OCI-LY1 (cell line): ENCODE results near the gene KCNA3.

Experiments used
- H2AFZ ChIP-seq: fragments of 200-600 bp; sonication (generic), shearing (Covaris generic); 2 replicates; pipeline ENCODE4 v1.6.0; 2014; ENCODE audit warnings: antibody characterized with exemption, mild to moderate bottlenecking, low read length
- H3F3A ChIP-seq: fragments of 200-600 bp; sonication (generic), shearing (Covaris generic); 2 replicates; pipeline ENCODE4 v1.6.0; 2014; ENCODE audit warnings: mild to moderate bottlenecking, antibody characterized with exemption, low read length, moderate library complexity; ENCODE audit not compliant: insufficient read depth
- H3K27ac ChIP-seq: fragments of 200-600 bp; sonication (generic); 2 replicates; pipeline ENCODE4 v1.5.1; 2014; ENCODE audit warnings: low read length, mixed run types, mild to moderate bottlenecking, low read depth; ENCODE audit not compliant: poor library complexity, severe bottlenecking
- H3K27me3 ChIP-seq: fragments of 200-600 bp; sonication (generic); 2 replicates; pipeline ENCODE4 v1.6.0; 2014; ENCODE audit warnings: antibody characterized with exemption, mild to moderate bottlenecking, low read length, moderate library complexity; ENCODE audit not compliant: insufficient read depth
- H3K36me3 ChIP-seq: fragments of 200-600 bp; sonication (generic); 2 replicates; pipeline ENCODE4 v1.6.1; 2014; ENCODE audit warnings: mild to moderate bottlenecking, antibody characterized with exemption, low read length, moderate library complexity, mixed read lengths; ENCODE audit not compliant: insufficient read depth
- H3K4me1 ChIP-seq: fragments of 200-600 bp; sonication (generic); 2 replicates; pipeline ENCODE4 v1.5.1; 2014; ENCODE audit warnings: mild to moderate bottlenecking, low read length, moderate library complexity; ENCODE audit not compliant: insufficient read depth, severe bottlenecking
- H3K4me2 ChIP-seq: fragments of 200-600 bp; sonication (generic), shearing (Covaris generic); 2 replicates; pipeline ENCODE4 v1.6.1; 2014; ENCODE audit warnings: low read length
- H3K4me3 ChIP-seq: fragments of 200-600 bp; sonication (generic); 2 replicates; pipeline ENCODE4 v1.5.1; 2014; ENCODE audit warnings: low read length, low read depth, mild to moderate bottlenecking, mixed read lengths; ENCODE audit not compliant: poor library complexity, severe bottlenecking
- H3K79me2 ChIP-seq: fragments of 200-600 bp; shearing (Covaris generic); 2 replicates; pipeline ENCODE4 v1.6.1; 2016; ENCODE audit warnings: mixed run types, low read length, mixed read lengths; ENCODE audit not compliant: insufficient read depth
- H3K9ac ChIP-seq: fragments of 200-600 bp; sonication (generic), shearing (Covaris generic); 2 replicates; pipeline ENCODE4 v1.6.1; 2014; ENCODE audit warnings: mild to moderate bottlenecking, low read length, mixed read lengths
- H3K9me2 ChIP-seq: fragments of 200-600 bp; sonication (generic), shearing (Covaris generic); 2 replicates; pipeline ENCODE4 v1.6.1; 2014; ENCODE audit warnings: low read depth, mild to moderate bottlenecking, low read length, mixed read lengths
- H3K9me3 ChIP-seq: fragments of 200-600 bp; shearing (Covaris generic); 2 replicates; pipeline ENCODE4 v1.6.1; 2014; ENCODE audit warnings: low read length, mixed read lengths
- H4K20me1 ChIP-seq: fragments of 200-600 bp; sonication (generic), shearing (Covaris generic); 2 replicates; pipeline ENCODE4 v1.6.0; 2016; ENCODE audit warnings: mild to moderate bottlenecking, low read length; ENCODE audit not compliant: insufficient read depth
- EZH2 ChIP-seq: fragments of 200-600 bp; sonication (generic), shearing (Covaris generic); IDR thresholded peaks from 2 replicates; pipeline ENCODE4 v1.8.0; 2017; ENCODE audit warnings: borderline replicate concordance, mixed run types, mild to moderate bottlenecking, antibody characterized with exemption, low read length, moderate library complexity, mixed read lengths
- TF ChIP-seq, protein P1 (sequence below): fragments of 200-600 bp; sonication (generic), shearing (Covaris generic); IDR thresholded peaks from 2 replicates; pipeline ENCODE4 v1.5.1; 2017; ENCODE audit warnings: mild to moderate bottlenecking, antibody characterized with exemption, low read length, moderate library complexity, mixed read lengths

The KCNA3 gene

DNA sequence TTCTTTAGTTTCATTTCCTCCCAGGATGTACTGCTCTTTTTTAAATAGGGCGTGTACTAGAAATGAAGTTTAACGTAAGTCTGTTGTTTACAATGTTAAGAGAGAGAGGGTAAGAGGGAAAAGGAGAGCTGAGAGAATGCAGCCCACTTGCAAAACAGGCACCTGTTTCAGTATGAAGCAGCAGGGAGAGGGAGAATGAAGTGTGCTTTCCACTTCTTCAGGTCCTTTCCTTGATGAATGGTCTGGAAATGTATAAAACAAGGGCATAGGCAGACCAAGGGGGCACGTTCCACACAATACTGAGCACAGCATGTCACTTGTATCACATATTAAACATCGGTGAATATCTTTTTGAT lies 2.0 kb downstream of the KCNA3 start:
- Histone ChIP-seq H3K4me2 (peak overlapping the region; percentile 86), H3K9me3 (no peaks in the 10 kb centered on the region), H3K9me2 (no peaks in the 10 kb centered on the region), H3F3A (no peaks in the 10 kb centered on the region), H3K36me3 (no peaks in the 10 kb centered on the region), H4K20me1 (no peaks in the 10 kb centered on the region), H3K9ac (peak overlapping the region; percentile 58), H3K4me1 (peaks cover 58% of the 10 kb centered on the region), H3K4me3 (peak overlapping the region; percentile 67), H3K27me3 (no peaks in the 10 kb centered on the region), H3K27ac (peak overlapping the region; percentile 89), H2AFZ (no peak overlapping the region), H3K79me2 (peaks cover 17% of the 10 kb centered on the region; the same call in 1 of the 2 replicates)
- TF ChIP-seq, protein P1, sequence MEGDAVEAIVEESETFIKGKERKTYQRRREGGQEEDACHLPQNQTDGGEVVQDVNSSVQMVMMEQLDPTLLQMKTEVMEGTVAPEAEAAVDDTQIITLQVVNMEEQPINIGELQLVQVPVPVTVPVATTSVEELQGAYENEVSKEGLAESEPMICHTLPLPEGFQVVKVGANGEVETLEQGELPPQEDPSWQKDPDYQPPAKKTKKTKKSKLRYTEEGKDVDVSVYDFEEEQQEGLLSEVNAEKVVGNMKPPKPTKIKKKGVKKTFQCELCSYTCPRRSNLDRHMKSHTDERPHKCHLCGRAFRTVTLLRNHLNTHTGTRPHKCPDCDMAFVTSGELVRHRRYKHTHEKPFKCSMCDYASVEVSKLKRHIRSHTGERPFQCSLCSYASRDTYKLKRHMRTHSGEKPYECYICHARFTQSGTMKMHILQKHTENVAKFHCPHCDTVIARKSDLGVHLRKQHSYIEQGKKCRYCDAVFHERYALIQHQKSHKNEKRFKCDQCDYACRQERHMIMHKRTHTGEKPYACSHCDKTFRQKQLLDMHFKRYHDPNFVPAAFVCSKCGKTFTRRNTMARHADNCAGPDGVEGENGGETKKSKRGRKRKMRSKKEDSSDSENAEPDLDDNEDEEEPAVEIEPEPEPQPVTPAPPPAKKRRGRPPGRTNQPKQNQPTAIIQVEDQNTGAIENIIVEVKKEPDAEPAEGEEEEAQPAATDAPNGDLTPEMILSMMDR = no peak
- TF ChIP-seq EZH2 = no peak

DNA sequence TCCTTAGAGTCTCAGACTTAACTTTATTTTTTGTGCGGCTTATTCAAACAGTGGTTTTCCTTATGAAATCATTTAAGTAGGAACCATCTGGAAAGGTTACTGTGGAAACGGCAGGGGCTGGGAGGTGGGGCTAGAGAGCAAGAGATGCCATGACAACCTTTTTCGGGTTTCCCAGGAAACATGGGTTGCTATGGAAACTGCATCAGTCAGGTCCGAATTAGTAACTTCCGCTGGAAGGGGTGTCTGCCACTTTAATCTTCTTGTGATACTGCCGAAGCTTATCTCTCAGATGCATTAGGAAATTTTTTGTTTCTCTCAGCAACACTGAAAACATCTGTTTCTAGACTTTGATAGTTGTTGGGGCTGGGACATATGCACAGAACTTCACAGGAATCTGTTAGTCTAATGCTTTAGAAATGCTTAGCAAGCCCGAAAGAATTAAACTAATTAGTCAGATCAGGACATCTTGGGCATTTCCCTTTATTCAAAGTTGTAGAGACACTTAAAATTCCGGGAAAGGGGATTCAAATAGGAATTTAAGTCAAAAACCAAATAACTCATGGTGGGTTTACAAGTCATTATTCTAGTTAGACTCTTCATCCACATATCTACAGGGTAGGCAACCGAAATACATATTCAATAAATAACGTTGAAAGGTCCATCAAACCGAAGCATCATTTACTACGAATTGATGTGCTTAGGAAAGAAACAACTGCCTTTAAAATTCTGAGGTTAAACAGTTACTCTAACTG lies 2.6 kb downstream of the KCNA3 start:
- H3K4me3 ChIP-seq = peak overlapping the region; percentile 67
- no peaks in the 10 kb centered on the region for H3K9me2 ChIP-seq
- no peak for TF ChIP-seq EZH2
- TF ChIP-seq, protein P1 = no peak
- H3K36me3 ChIP-seq = no peaks in the 10 kb centered on the region
- H2AFZ ChIP-seq = no peak overlapping the region
- H3K27ac ChIP-seq = peak overlapping the region; percentile 89
- H3K9ac ChIP-seq = peak overlapping the region; percentile 58
- no peaks in the 10 kb centered on the region for H3K9me3 ChIP-seq
- no peaks in the 10 kb centered on the region for H4K20me1 ChIP-seq
- peak overlapping the region; percentile 86 for H3K4me2 ChIP-seq
- peaks cover 58% of the 10 kb centered on the region for H3K4me1 ChIP-seq
- no peaks in the 10 kb centered on the region for H3K27me3 ChIP-seq
- peaks cover 17% of the 10 kb centered on the region; the same call in 1 of the 2 replicates for H3K79me2 ChIP-seq
- no peaks in the 10 kb centered on the region for H3F3A ChIP-seq

DNA sequence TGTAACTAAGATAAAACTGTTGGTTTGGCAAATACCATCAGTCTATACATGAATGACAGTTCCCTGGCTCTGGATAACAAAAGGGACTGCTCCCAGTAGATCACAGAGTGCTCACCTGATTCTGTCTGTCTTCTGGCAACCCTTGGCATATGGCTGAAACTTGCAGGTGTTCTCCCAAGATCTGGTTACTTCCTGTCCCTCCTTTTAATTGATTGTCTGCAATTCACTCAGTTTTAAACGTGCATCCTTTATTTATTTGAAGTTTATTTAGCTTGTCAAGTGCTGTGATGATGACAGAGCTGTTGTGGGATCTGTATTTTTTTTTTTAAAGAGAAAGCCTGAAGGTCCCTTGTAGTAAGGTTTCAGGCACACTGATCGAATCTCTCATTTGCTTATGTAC lies 3.4 kb downstream of the KCNA3 start:
- Histone ChIP-seq H2AFZ (no peak overlapping the region), H3K9me2 (no peaks in the 10 kb centered on the region), H3K4me2 (peak overlapping the region; percentile 86), H3K9ac (peak overlapping the region; percentile 58), H4K20me1 (no peaks in the 10 kb centered on the region), H3K27me3 (no peaks in the 10 kb centered on the region), H3K79me2 (peaks cover 17% of the 10 kb centered on the region; the same call in 1 of the 2 replicates), H3K4me1 (peaks cover 61% of the 10 kb centered on the region), H3K9me3 (no peaks in the 10 kb centered on the region), H3K27ac (peak overlapping the region; percentile 89), H3K36me3 (no peaks in the 10 kb centered on the region; the same call in 1 of the 2 replicates), H3K4me3 (peak overlapping the region; percentile 67), H3F3A (no peaks in the 10 kb centered on the region)
- TF ChIP-seq, protein P1 = no peak
- no peak for TF ChIP-seq EZH2
